Astrocyte of the cerebellum (primary cell): ENCODE data around the gene WWC2.
A peak's percentile ranks its signal among the peaks of the same experiment; 100 is the strongest.

Experiments used
- DNase-seq: peaks from one replicate; pipeline ENCODE4 v3.0.0-alpha.2; 2011; ENCODE audit warnings: low read depth
- H3K4me3 ChIP-seq: 2 replicates; pipeline ENCODE4 v1.5.1; 2011; ENCODE audit warnings: mild to moderate bottlenecking, low read depth, low read length, moderate library complexity
- CTCF ChIP-seq: IDR thresholded peaks from 2 replicates; pipeline ENCODE4 v1.5.1; 2012; ENCODE audit warnings: low read length, low read depth, moderate library complexity, mild to moderate bottlenecking; ENCODE audit errors: missing control alignments
- in situ Hi-C: cut with HindIII; loops from 2 replicates; pipeline ENCODE4 v1.10.0; 2017; ENCODE audit warnings: low sequenced_read_pairs

The WWC2 gene

GRCh38 chr4:183260491-183261151, 161.6 kb downstream of the WWC2 start:
- in situ Hi-C loops, result no loop called here
- no peak for TF ChIP-seq CTCF
- no peak for DNase-seq
- no peak overlapping the region for H3K4me3 ChIP-seq

- in situ Hi-C loops, result no loop called here
- peak; percentile 93 for TF ChIP-seq CTCF
- DNase-seq, result peak; percentile 61
- no peak overlapping the region for H3K4me3 ChIP-seq
These were observed 163.1 kb downstream of the WWC2 start for GRCh38 chr4:183261953-183262775.

- H3K4me3 ChIP-seq, result no peak overlapping the region
- in situ Hi-C loops, result no loop called here
- TF ChIP-seq CTCF, result no peak
- DNase-seq, result no peak
These were observed 163.7 kb downstream of the WWC2 start for GRCh38 chr4:183262776-183263100.

GRCh38 chr4:183263787-183264386, 164.8 kb downstream of the WWC2 start:
- no peak for TF ChIP-seq CTCF
- no peak for DNase-seq
- no peak overlapping the region for H3K4me3 ChIP-seq
- in situ Hi-C loops, result no loop called here

GRCh38 chr4:183264614-183265013, 165.6 kb downstream of the WWC2 start:
- in situ Hi-C loops, result no loop called here
- peak; percentile 12 for DNase-seq
- H3K4me3 ChIP-seq, result no peak overlapping the region
- no peak for TF ChIP-seq CTCF

GRCh38 chr4:183266371-183266770, 167.3 kb downstream of the WWC2 start:
- in situ Hi-C loops, result no loop called here
- H3K4me3 ChIP-seq, result no peak overlapping the region
- TF ChIP-seq CTCF, result no peak
- DNase-seq, result no peak
